Measurements from ENCODE around the gene EFTUD2.

DNA sequence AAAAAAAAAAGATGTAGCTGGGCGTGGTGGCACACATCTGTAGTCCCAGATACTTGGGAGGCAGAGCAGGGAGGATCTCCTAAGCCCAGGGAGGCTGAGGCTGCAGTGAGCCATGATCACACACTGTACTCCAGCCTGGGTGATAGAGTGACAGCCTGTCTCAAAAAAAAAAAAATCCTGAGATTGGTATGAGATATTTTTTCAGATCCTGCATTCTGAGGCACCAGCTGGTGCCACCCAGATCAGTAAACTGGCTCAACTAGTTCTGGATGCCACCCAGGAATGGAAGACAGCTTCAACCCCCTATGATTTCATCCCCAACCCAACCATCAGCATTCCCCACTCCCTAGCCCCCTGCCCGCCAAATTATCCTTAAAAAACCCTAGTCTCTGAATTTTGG, 62.0 kb downstream of the EFTUD2 start:
- TF ChIP-seq, protein P1, sequence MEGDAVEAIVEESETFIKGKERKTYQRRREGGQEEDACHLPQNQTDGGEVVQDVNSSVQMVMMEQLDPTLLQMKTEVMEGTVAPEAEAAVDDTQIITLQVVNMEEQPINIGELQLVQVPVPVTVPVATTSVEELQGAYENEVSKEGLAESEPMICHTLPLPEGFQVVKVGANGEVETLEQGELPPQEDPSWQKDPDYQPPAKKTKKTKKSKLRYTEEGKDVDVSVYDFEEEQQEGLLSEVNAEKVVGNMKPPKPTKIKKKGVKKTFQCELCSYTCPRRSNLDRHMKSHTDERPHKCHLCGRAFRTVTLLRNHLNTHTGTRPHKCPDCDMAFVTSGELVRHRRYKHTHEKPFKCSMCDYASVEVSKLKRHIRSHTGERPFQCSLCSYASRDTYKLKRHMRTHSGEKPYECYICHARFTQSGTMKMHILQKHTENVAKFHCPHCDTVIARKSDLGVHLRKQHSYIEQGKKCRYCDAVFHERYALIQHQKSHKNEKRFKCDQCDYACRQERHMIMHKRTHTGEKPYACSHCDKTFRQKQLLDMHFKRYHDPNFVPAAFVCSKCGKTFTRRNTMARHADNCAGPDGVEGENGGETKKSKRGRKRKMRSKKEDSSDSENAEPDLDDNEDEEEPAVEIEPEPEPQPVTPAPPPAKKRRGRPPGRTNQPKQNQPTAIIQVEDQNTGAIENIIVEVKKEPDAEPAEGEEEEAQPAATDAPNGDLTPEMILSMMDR (IDR thresholded peaks at IDR 0.05): no peak
- no peak for TF ChIP-seq ZFX (IDR thresholded peaks at IDR 0.05; ENCODE audit: borderline replicate concordance)

All from 22Rv1 (cell line).